GM11168 (cell line): ENCODE measurements around the gene ANKRD10.

ENCODE experiments used
- in situ Hi-C: fragments of 300-500 bp; cut with MboI; formaldehyde crosslinking; loops from one replicate; pipeline ENCODE4 v1.12.0; 2022; ENCODE audit warnings: low sequenced_read_pairs; ENCODE audit not compliant: unreplicated experiment

The ANKRD10 gene

GRCh38 chr13:110916301-110917142 lies 1.7 kb upstream of the ANKRD10 start:
- in situ Hi-C loops = no loop called here

- in situ Hi-C loops = no loop called here
Measured at GRCh38 chr13:110915874-110916206, 971 bp upstream of the ANKRD10 start.

GRCh38 chr13:110914331-110915056 lies 375 bp downstream of the ANKRD10 start:
- in situ Hi-C loops = no loop called here

GRCh38 chr13:110914081-110914330 lies 863 bp downstream of the ANKRD10 start:
- in situ Hi-C loops = no loop called here

GRCh38 chr13:110913322-110914080 lies 1.4 kb downstream of the ANKRD10 start:
- in situ Hi-C loops = no loop called here

- in situ Hi-C loops = no loop called here
Measured at GRCh38 chr13:110912651-110913051, 2.2 kb downstream of the ANKRD10 start.

- in situ Hi-C loops = no loop called here
Measured at GRCh38 chr13:110911880-110912279, 3.0 kb downstream of the ANKRD10 start.

- in situ Hi-C loops = no loop called here
Measured at GRCh38 chr13:110910013-110910890, 4.6 kb downstream of the ANKRD10 start.

- in situ Hi-C loops = no loop called here
Measured at GRCh38 chr13:110907951-110908898, 6.6 kb downstream of the ANKRD10 start.

GRCh38 chr13:110907301-110907700 lies 7.6 kb downstream of the ANKRD10 start:
- in situ Hi-C loops = no loop called here

GRCh38 chr13:110904748-110905147 lies 10.1 kb downstream of the ANKRD10 start:
- in situ Hi-C loops = no loop called here

- in situ Hi-C loops = no loop called here
Measured at GRCh38 chr13:110902370-110902769, 12.5 kb downstream of the ANKRD10 start.

GRCh38 chr13:110897521-110897920 lies 17.3 kb downstream of the ANKRD10 start:
- in situ Hi-C loops = no loop called here

- in situ Hi-C loops = no loop called here
Measured at GRCh38 chr13:110897014-110897413, 17.9 kb downstream of the ANKRD10 start.

GRCh38 chr13:110894086-110894485 lies 20.8 kb downstream of the ANKRD10 start:
- in situ Hi-C loops = no loop called here

GRCh38 chr13:110893571-110893970 lies 21.3 kb downstream of the ANKRD10 start:
- in situ Hi-C loops = no loop called here

- in situ Hi-C loops = no loop called here
Measured at GRCh38 chr13:110890279-110891165, 24.3 kb downstream of the ANKRD10 start.

- in situ Hi-C loops = no loop called here
Measured at GRCh38 chr13:110888390-110888789, 26.5 kb downstream of the ANKRD10 start.
